MCF 10A (cell line): ENCODE measurements around the gene ZMYND8. TPM values are rescaled to one million over a fixed set of nuclear protein-coding genes. Genes with fewer than 3 reads are reported as not detected.
A peak's percentile ranks its signal among the peaks of the same experiment; 100 is the strongest.

Experiments used
- BruUV-seq: library from RNA; stranded (reverse); fragments of 400-500 nt; replicated peaks from 2 replicates; lab custom pipeline; 2021; lab: Mats Ljungman, UMichigan
- CTCF ChIA-PET: fragments of 300-600 bp; sonication (Branson Sonifier 250); formaldehyde crosslinking; extraction: SDS; loops from one replicate; lab custom pipeline; 2021; ENCODE audit warnings: antibody characterized with exemption, inconsistent platforms; lab: Yijun Ruan, JAX
- POLR2A ChIA-PET: fragments of 300-600, 350-650 bp; sonication (Branson Sonifier 250); formaldehyde crosslinking; extraction: SDS; loops from one replicate; lab custom pipeline; 2020; ENCODE audit warnings: antibody characterized with exemption, inconsistent platforms; lab: Yijun Ruan, JAX
- DNase-seq: peaks from one replicate; pipeline ENCODE4 v3.0.0-alpha.2; 2018; ENCODE audit not compliant: unreplicated experiment
- H3K27ac Mint-ChIP-seq: one replicate; pipeline ENCODE4 v1.8.0; 2022; ENCODE audit warnings: mild to moderate bottlenecking, low read depth, mixed read lengths; ENCODE audit not compliant: unreplicated experiment
- H3K27me3 Mint-ChIP-seq: one replicate; pipeline ENCODE4 v1.8.0; 2022; ENCODE audit warnings: mixed read lengths; ENCODE audit not compliant: insufficient read depth, unreplicated experiment
- H3K36me3 Mint-ChIP-seq: one replicate; pipeline ENCODE4 v1.8.0; 2022; ENCODE audit warnings: mild to moderate bottlenecking, moderate library complexity, mixed read lengths; ENCODE audit not compliant: insufficient read depth, unreplicated experiment
- H3K4me1 Mint-ChIP-seq: one replicate; pipeline ENCODE4 v1.8.0; 2022; ENCODE audit warnings: mixed read lengths; ENCODE audit not compliant: insufficient read depth, unreplicated experiment
- H3K4me3 Mint-ChIP-seq: one replicate; pipeline ENCODE4 v1.8.0; 2022; ENCODE audit warnings: mild to moderate bottlenecking, moderate library complexity, mixed read lengths; ENCODE audit not compliant: unreplicated experiment
- H3K9me3 Mint-ChIP-seq: one replicate; pipeline ENCODE4 v1.8.0; 2022; ENCODE audit warnings: mixed read lengths; ENCODE audit not compliant: unreplicated experiment
- CTCF ChIP-seq: fragments of 200-600 bp; IDR thresholded peaks from one replicate; pipeline ENCODE4 v1.8.0; 2022; ENCODE audit warnings: antibody characterized with exemption, mild to moderate bottlenecking; ENCODE audit not compliant: unreplicated experiment
- intact Hi-C: fragments of 100-400 bp; cut with micrococcal nuclease; formaldehyde crosslinking; loops from 2 replicates; pipeline ENCODE4 v1.14.1; 2022
- total RNA-seq: library from RNA; stranded (reverse); gene quantifications from 2 replicates; pipeline ENCODE4 v1.2.3, GENCODE V29; 2022

ZMYND8 gene
- total RNA-seq, 1 experiment from 2014 or later = 127 TPM

- Mint-ChIP-seq H3K4me3 (no peak overlapping the region), H3K4me1 (peaks cover 5% of the 10 kb centered on the region), H3K36me3 (peaks cover 98% of the 10 kb centered on the region), H3K9me3 (no peaks in the 10 kb centered on the region), H3K27me3 (no peaks in the 10 kb centered on the region), H3K27ac (no peak overlapping the region)
- POLR2A ChIA-PET = interaction anchor here (0.6 kb wide), 1 partner anchor 468 kb away, joined by 3 read pairs; no protein-coding TSS in a partner anchor
- peak; percentile 41 for TF ChIP-seq CTCF
- intact Hi-C loops = no loop called here
- no TSS peak for BruUV-seq
- CTCF ChIA-PET = interaction anchor here (0.6 to 3.9 kb wide), 9 partner anchors 9 to 235 kb away, joined by 3 to 30 read pairs (median 4); no protein-coding TSS in a partner anchor
- peak; percentile 54 for DNase-seq
Measured at GRCh38 chr20:47220161-47220582, 136.3 kb downstream of the ZMYND8 start.

GRCh38 chr20:47217482-47218446 is 138.7 kb downstream of the ZMYND8 start:
- intact Hi-C loops = no loop called here
- Mint-ChIP-seq H3K9me3 (no peaks in the 10 kb centered on the region), H3K27ac (no peak overlapping the region), H3K27me3 (no peaks in the 10 kb centered on the region), H3K4me1 (peaks cover 5% of the 10 kb centered on the region), H3K4me3 (no peak overlapping the region), H3K36me3 (peaks cover 74% of the 10 kb centered on the region)
- ChIA-PET CTCF (interaction anchor here (0.6 to 3.9 kb wide), 8 partner anchors 11 to 465 kb away, joined by 3 to 30 read pairs (median 4); no protein-coding TSS in a partner anchor), POLR2A (no interaction called here)
- TF ChIP-seq CTCF = no peak
- BruUV-seq = TSS peak; percentile 12
- no peak for DNase-seq

- no TSS peak for BruUV-seq
- ChIA-PET CTCF (interaction anchor here (0.6 to 3.9 kb wide), 7 partner anchors 10 to 459 kb away, joined by 3 to 30 read pairs (median 5); no protein-coding TSS in a partner anchor), POLR2A (no interaction called here)
- Mint-ChIP-seq H3K36me3 (peaks cover 66% of the 10 kb centered on the region), H3K4me3 (no peak overlapping the region), H3K4me1 (peaks cover 5% of the 10 kb centered on the region), H3K27me3 (no peaks in the 10 kb centered on the region), H3K9me3 (no peaks in the 10 kb centered on the region), H3K27ac (no peak overlapping the region)
- intact Hi-C loops = no loop called here
- TF ChIP-seq CTCF = no peak
- no peak for DNase-seq
Measured at GRCh38 chr20:47216819-47217410, 139.6 kb downstream of the ZMYND8 start.
